MV-4-11 (cell line): ENCODE results near the gene MX1.

Experiments used
- DNase-seq: peaks from one replicate; lab custom pipeline; 2025; lab: John Stamatoyannopoulos, UW

The MX1 gene

DNA sequence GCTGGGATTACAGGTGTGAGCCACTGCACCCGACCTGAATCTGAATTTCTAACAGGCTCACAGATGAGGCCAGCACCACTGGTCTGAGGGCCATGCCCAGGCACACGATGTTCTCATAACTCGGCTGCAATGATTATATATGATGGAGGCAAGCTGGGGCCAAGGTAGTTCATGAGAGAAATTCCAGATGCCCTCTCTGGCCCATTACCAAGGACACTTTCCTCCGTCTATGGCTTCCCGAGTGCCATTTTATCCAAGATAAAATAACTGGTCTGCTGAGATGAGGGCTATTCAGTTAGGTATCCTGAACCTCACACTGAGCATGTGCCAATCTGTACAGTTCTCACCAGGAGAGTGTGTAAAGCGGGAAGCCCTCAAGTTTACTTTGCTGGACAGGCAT, 65.4 kb downstream of the MX1 start:
- DNase-seq: no peak

DNA sequence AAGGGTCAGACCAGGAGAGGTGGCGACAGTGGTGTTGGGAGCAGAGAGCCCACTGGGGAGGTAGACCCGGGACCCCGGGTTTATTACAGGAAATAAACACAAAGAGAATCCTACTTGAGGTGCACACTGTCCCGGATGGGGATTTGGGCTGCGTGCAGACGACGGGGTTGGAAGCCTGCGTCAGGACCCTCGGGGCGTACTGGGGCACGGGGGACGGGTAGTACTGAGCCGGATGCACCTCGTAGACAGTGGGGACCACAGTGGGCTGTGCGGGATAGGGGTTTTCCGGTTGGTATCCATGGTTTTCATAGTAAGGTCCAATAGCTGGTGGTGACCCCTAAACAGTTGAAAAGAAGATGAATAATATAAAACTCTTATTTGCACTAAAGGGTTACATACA, 68.2 kb downstream of the MX1 start:
- no peak for DNase-seq

DNA sequence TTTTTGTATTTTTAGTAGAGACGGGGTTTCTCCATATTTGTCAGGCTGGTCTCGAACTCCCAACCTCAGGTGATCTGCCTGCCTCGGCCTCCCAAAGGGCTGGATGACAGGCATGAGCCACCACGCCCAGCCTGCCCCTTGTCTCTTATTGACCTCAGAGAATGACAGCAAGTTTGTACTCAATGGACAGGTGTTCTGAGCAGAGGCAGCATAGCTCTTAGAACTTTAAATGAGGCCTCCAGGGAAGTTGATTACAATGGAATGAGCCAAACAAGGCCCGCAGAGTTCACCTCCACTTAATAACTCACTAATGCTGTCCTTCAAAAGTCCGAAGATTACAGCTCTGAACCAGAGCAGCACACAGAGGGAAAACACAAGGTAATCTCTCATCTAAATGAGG, 71.0 kb downstream of the MX1 start:
- no peak for DNase-seq

DNA sequence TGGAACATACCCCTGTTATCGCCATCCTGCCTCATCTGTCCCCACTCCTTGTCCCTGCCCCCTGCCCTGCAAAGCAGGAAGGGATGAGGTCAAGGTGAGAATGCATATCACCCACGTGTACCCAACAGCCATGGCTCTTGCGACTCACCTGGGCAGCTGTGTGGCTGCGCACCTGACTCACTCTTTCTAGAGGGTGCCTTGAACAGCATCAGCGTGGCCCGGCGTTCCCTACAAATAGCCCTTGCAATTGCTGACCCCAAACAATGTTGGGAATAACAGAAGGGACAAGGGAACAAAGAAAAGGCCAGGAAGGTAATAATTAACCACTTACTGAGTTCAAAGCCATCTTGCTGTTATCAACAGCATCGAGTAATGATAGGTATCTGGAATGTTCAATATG, 71.7 kb downstream of the MX1 start:
- DNase-seq: no peak

DNA sequence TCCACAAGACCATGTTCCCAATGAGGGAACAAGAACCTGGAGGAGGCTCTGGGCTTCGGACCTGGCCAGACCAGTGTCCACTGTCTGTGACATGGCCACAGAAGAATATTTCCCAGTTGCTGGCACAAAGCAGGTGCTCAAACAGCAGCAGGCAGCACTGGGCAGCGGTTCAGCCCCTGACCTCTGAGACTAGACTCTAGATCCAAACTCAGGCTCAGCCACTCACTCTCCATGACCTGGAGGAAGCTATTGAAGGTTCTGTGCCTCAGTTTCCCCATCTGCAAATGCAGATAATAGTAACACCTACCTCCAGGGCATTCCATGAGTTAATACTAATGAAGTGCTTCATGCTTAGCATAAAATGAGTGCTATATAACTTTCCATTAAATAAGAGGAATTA, 73.9 kb downstream of the MX1 start:
- no peak for DNase-seq

DNA sequence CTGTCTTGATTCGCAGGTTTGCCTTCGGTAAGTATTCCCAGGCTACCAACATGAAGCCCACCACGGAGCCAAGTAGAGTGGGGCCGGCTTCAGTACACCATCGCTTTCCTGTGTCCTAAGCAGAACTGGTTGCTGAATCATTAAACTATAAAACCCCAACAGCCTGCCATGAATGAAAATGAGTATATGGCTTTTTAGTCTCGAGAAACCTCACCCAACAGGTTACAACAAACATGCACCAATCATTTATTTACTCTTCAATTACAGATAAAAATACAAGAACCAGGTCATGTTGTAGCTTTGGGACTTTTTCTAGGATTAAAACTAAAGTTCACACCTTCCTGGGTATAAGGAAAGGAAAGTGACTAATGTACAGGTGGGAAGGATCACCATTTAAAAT, 74.3 kb downstream of the MX1 start:
- no peak for DNase-seq

DNA sequence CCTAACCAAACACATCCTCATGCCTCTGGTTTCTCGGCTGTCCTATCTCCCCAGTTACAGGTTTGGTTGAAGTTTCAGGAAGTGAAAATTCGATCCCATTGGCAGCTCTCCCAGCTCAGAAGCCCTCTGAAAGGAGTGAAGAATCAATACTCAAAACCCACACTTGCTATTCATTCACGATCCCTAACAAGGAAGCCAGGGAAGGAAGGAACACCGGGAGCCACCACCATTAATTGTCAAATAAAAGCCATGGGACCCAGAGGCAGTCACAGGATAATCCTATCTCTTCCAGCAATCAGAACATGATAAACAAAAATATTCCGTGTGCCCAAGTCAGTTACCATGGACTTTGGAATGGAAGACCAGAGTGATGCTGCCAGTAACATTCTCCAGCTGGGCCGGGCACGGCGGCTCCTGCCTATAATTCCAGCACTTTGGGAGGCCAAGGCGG, 74.9 kb downstream of the MX1 start:
- no peak for DNase-seq

DNA sequence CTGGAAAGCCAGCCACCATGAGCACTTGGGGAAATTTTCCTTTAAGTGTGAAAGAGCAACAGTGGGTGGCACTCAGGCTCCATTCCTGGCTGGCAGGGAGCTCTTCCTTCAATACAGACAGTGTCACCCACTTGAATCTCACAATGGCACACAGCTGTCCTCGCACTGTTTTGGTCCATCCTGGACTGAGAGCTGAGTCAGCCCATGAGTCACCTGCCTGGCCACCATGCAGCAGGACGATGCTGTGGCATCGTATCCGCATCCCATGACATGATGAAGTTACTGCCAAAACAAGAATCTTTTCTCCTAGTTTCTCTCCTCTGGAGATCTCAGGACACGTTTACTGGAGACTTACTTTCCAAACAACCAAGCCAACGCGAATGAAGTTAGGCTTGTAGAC, 75.9 kb downstream of the MX1 start:
- DNase-seq: no peak

DNA sequence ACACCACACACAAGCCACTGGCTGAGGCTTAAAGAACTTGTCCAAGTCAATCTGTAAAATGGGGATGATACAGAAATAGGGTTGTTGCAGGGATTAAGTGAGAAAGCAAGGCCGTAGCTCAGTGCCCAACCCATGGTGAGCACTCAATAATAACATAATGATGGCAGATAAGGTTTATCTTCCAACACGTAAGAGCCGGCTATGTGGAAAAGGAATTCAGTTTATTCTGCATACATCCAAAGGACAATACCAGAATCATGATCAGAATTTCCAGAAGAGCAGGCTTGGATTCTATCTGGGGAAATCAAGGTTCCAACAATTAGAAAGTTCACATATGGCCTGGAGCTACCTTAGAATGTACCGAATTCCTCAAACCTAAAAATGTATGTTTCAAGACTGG, 77.3 kb downstream of the MX1 start:
- DNase-seq: no peak

DNA sequence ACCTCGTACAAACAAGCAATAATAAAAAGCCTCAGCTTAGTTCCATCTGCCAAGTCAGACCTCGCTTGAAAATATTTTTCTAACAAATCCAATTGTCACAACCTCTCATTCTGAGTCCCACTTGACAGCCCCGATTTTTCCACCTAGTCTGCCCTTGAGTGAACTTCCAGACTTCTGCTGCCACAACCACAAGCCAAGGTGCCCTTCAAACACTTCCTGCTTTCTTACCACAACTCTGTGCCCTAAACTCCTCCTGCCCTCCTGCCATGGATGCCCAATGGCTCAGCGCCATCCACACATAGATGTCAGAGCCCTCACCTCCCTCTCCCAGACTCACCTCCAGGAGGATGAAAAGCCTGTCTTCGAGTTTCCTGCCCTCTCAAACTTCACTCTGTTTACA, 78.0 kb downstream of the MX1 start:
- DNase-seq: no peak

DNA sequence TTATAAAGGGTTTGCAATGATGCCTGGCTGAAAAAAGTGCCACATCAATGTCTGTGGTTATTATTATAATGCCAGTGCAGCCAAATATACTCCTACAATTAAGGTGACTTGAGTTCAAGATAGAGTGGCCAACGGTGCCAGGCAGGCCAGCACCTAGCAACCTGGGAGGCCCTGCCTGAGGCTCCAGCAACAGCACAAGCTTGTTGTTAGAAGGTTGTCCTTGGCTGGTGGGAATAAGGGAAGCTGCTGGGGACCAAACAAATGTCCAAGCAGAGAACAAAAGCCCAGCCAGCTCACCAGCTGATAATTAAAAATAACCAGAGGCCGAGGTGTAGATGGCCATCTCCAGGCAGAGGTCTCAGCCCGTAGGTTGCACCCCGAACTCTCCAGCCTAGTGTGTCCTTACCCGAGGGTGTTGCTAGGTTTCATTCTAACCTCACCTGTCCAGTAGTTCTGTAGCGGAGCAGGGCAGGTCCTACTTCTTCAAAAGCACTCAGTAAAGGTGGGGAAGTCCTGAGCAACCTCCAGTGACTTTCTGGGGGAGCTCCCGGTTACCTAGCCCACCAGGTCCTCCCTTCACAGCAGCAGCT, 80.1 kb downstream of the MX1 start:
- DNase-seq: no peak

DNA sequence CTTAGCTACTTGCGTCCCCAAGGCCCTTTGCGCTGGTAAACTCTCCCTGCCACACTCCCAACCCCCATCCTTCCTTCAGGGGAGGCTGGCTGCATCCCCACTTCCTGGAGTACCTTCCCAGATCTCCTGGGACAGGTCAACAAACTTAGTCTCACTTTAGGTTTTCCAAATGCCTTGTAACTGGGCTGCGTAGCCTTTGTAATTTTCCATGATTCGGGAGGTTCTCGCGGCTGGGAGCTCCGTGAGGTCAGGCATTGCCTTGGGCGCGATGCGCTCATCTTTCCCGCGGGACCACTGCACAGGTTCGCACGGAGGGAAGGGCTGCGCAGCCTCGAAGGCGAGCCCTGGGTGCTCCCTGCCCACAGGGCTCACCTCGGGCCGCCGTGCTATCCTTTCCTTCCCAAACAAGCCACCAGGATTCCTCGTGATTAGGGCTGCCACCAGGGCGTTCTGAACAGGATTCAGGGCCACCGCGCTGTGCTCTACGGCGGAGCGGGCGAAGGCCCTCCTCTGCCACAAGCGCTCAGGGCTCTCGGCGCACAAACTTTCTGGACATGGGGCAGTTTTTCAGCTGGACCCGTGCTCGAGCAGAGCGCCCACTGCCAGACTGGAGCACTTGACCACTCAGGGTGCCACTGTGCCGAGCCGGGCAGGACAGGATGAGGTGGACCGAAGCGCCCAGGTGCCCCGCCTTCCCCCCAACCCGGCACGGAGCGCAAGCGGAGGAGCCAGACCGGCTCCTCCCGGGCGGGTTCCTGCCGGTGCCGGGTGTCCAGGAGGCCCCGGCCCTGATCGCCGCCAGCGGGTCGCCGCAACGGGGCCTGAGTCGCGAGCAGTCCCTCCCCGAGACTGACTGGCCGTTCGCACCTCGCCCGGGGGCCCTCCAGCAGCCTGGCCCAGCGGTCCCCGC, 80.8 kb downstream of the MX1 start:
- DNase-seq: no peak

DNA sequence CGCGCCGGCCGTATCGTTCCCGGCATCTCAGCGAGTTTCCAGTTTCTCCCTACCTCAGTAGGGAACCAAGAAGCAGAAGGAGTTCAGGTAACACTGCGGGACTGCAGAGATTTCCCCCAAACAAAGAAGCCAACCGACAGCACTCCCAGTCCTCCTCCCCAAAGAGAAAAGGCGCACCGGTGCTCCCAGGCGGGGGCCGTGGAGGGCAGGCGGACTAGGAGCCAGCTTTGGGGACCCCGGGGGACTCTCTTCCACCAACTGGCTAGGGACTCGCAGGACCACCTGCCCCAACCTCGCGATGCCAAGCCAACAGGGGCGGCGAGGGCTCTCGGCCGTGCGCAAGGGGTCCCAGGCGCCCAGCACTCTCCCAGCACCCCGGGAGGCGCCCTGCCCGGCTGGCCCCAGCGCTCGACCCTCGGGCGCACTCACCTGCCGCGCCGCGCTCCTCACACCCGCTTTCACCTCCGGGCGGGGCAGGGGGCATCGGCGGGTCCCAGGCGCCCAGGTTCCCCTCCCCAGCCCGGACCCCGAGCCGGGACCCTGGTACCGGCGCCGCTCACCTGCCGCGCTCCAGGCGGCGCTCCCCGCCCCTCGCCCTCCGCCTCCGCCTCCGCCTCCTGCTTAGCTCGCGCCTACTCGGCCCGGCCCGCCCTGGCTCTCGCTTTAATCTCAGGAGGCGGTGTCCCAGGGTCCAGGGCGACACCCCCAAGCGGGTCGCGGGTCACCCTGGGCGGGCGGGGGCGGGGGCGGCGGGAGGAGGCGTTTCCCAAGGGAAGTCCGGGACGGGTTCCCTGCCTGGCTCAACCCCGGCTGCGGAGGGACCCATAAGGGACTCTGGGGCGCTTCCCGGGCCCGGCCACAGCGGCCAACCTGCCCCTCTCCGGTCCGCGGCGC, 81.7 kb downstream of the MX1 start, which contains the start of gene TMPRSS2:
TMPRSS2 (minus strand) TSS at position 638 of the 894 bp plus-strand sequence. CDS start 10,025 bp downstream, outside the sequence.
- DNase-seq: no peak

DNA sequence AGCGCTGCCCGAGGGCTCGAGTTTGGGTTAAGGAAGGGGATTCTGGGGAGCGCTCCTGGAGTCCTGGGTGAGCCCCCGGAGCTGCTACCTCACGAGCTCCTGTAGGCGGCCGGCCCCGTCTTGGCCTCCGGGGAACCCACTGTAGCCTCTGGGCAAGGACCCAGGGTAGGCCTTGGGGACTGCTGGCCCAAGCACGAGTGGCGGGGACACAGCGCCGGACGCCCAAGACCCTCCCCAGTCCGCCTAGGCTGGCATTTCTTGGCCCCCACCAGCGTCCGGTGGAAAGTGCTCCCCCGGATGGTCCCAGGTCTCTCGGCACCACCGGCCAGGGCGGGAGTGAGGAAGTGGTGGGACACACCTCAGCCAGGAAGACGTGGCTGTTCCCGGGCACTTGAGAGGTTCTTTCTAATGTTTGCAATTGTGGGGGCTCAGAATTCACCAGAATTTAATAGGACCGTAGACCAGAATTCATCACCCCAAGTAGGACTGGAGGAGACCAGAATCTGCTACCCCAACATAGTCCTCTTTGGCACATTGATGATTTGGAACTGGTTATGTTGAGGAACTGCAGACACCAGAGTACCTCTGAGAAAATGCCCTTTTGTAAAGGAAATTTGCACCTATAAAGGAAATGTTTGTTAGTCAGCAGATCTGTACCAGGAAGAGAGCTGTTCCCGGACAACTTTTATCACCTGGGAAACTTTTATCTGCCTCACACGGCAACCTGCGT, 82.5 kb downstream of the MX1 start:
- no peak for DNase-seq
